ENCODE data around the gene KRT75.

DNA sequence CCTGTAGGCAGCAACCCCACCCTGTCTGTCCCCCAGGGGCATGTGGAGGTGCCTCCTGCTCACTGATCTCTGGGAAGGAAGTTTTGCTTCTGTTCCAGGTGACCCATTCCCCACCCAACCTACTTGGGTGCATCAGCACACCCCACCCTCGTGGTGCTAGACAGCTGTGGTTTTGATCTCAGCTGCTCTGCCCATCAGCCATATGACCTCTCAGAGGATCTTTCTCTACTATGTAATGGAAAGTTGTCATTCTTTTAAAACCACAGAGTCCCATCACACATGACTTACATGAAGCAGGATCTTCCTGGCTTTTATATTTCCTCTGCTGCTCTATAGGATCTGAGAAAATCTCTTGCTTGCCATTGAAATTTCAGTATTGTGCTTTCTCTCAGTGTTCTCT, 14.5 kb downstream of the KRT75 start:
- TF ChIP-seq CTCF (conservative IDR thresholded peaks at IDR 0.05; ENCODE audit: low read depth, low read length) (no peak), RAD21 (IDR thresholded peaks at IDR 0.05; ENCODE audit: low read length) (no peak), MAZ (IDR thresholded peaks at IDR 0.05; ENCODE audit: borderline replicate concordance, low read depth, low read length) (no peak), POLR2A (IDR thresholded peaks at IDR 0.05; ENCODE audit: low read depth, low read length) (no peak), SMC3 (IDR thresholded peaks at IDR 0.05; ENCODE audit: low read depth, low read length) (no peak), RCOR1 (IDR thresholded peaks at IDR 0.05; ENCODE audit: insufficient replicate concordance, low read length) (no peak), USF2 (IDR thresholded peaks at IDR 0.05; ENCODE audit: low read depth, low read length) (no peak), RFX5 (IDR thresholded peaks at IDR 0.05; ENCODE audit: low read depth, low read length) (no peak)

All from IMR-90 (cell line).